H9 (cell line): ENCODE data around the gene ACOT6. TPM values are rescaled to one million over a fixed set of nuclear protein-coding genes. Genes with fewer than 3 reads are reported as not detected.

Source experiments
- DNase-seq: peaks from one replicate; pipeline ENCODE4 v3.0.0-alpha.2; 2017
- H2AFZ ChIP-seq: one replicate; pipeline ENCODE4 v1.6.1; 2013; ENCODE audit warnings: mild to moderate bottlenecking, low read length, control low read depth, moderate library complexity
- H2AK5ac ChIP-seq: 2 replicates; pipeline ENCODE4 v1.6.1; 2013; ENCODE audit warnings: low read length, control low read depth, mixed read lengths; ENCODE audit not compliant: insufficient read length
- H2BK120ac ChIP-seq: one replicate; pipeline ENCODE4 v1.6.1; 2013; ENCODE audit warnings: low read depth, mild to moderate bottlenecking, low read length, control low read depth, inconsistent platforms; ENCODE audit not compliant: poor library complexity, severe bottlenecking
- H2BK12ac ChIP-seq: 2 replicates; pipeline ENCODE4 v1.6.1; 2013; ENCODE audit warnings: low read length, control low read depth, mixed read lengths, low read depth; ENCODE audit not compliant: insufficient read length
- H2BK15ac ChIP-seq: 2 replicates; pipeline ENCODE4 v1.6.1; 2013; ENCODE audit warnings: low read depth, low read length, control low read depth
- H2BK20ac ChIP-seq: one replicate; pipeline ENCODE4 v1.6.1; 2013; ENCODE audit warnings: low read depth, mild to moderate bottlenecking, low read length, control low read depth, inconsistent platforms; ENCODE audit not compliant: poor library complexity, severe bottlenecking
- H2BK5ac ChIP-seq: 2 replicates; pipeline ENCODE4 v1.6.1; 2013; ENCODE audit warnings: low read length, control low read depth, mixed read lengths; ENCODE audit not compliant: insufficient read length
- H3K14ac ChIP-seq: 2 replicates; pipeline ENCODE4 v1.6.1; 2013; ENCODE audit warnings: low read length, control low read depth; ENCODE audit not compliant: insufficient read depth
- H3K18ac ChIP-seq: 2 replicates; pipeline ENCODE4 v1.6.1; 2013; ENCODE audit warnings: low read depth, mild to moderate bottlenecking, mixed read lengths, low read length, control low read depth; ENCODE audit not compliant: insufficient read length
- H3K23ac ChIP-seq: 2 replicates; pipeline ENCODE4 v1.6.1; 2013; ENCODE audit warnings: low read length, control low read depth, mixed read lengths, low read depth; ENCODE audit not compliant: insufficient read length
- H3K23me2 ChIP-seq: 2 replicates; pipeline ENCODE4 v1.6.1; 2013; ENCODE audit warnings: low read depth, mild to moderate bottlenecking, mixed read lengths, low read length, control low read depth; ENCODE audit not compliant: insufficient read length, poor library complexity, severe bottlenecking
- H3K27ac ChIP-seq: 2 replicates; pipeline ENCODE4 v1.5.1; 2013; ENCODE audit warnings: low read length, control low read depth, mixed read lengths, low read depth; ENCODE audit not compliant: insufficient read length
- H3K27me3 ChIP-seq: 2 replicates; pipeline ENCODE4 v1.6.1; 2013; ENCODE audit warnings: low read length, control low read depth, inconsistent platforms; ENCODE audit not compliant: insufficient read depth
- H3K4ac ChIP-seq: 2 replicates; pipeline ENCODE4 v1.6.1; 2013; ENCODE audit warnings: low read depth, mild to moderate bottlenecking, control low read depth, inconsistent platforms, low read length, moderate library complexity
- H3K4me1 ChIP-seq: 2 replicates; pipeline ENCODE4 v1.6.1; 2013; ENCODE audit warnings: low read length, control low read depth, inconsistent platforms; ENCODE audit not compliant: insufficient read depth
- H3K4me2 ChIP-seq: 2 replicates; pipeline ENCODE4 v1.6.1; 2013; ENCODE audit warnings: low read length, control low read depth, mixed read lengths; ENCODE audit not compliant: insufficient read length, insufficient read depth
- H3K56ac ChIP-seq: 2 replicates; pipeline ENCODE4 v1.6.1; 2013; ENCODE audit warnings: low read depth, mild to moderate bottlenecking, mixed read lengths, low read length, control low read depth; ENCODE audit not compliant: insufficient read length
- H3K79me1 ChIP-seq: 2 replicates; pipeline ENCODE4 v1.6.1; 2013; ENCODE audit warnings: low read depth, mild to moderate bottlenecking, moderate library complexity, low read length, control low read depth, inconsistent platforms; ENCODE audit not compliant: insufficient read depth, poor library complexity, severe bottlenecking
- H3K79me2 ChIP-seq: 2 replicates; pipeline ENCODE4 v1.6.1; 2013; ENCODE audit warnings: low read length, control low read depth, inconsistent platforms; ENCODE audit not compliant: insufficient read depth
- H3K9ac ChIP-seq: 2 replicates; pipeline ENCODE4 v1.6.1; 2013; ENCODE audit warnings: low read length, control low read depth, mixed read lengths; ENCODE audit not compliant: insufficient read length; ENCODE audit errors: extremely low read depth
- H3K9me3 ChIP-seq: one replicate; pipeline ENCODE4 v1.6.1; 2013; ENCODE audit warnings: low read depth, low read length, inconsistent platforms; ENCODE audit not compliant: control insufficient read depth
- H3T11ph ChIP-seq: one replicate; pipeline ENCODE4 v1.6.1; 2013; ENCODE audit warnings: mild to moderate bottlenecking, low read length, control low read depth, inconsistent platforms
- H4K20me1 ChIP-seq: one replicate; pipeline ENCODE4 v1.6.1; 2013; ENCODE audit not compliant: control insufficient read depth, insufficient read length, insufficient read depth
- H4K5ac ChIP-seq: 2 replicates; pipeline ENCODE4 v1.6.1; 2013; ENCODE audit warnings: low read depth, mild to moderate bottlenecking, mixed read lengths, low read length, control low read depth; ENCODE audit not compliant: insufficient read length
- H4K8ac ChIP-seq: replicated peaks from 2 replicates; pipeline ENCODE4 v1.6.1; 2013; ENCODE audit warnings: low read length, control low read depth, mixed read lengths, low read depth; ENCODE audit not compliant: insufficient read length
- H4K91ac ChIP-seq: 2 replicates; pipeline ENCODE4 v1.6.1; 2013; ENCODE audit warnings: low read depth, mild to moderate bottlenecking, moderate library complexity, mixed read lengths, low read length, control low read depth; ENCODE audit not compliant: insufficient read length
- H3K27ac Mint-ChIP-seq, 3 experiments: 2 replicates in 2 of 3; 3 replicates in 1 of 3; pipeline ENCODE4 v1.8.0; 2020 to 2021; ENCODE audit warnings: mixed read lengths in 3 of 3, mild to moderate bottlenecking in 1 of 3, moderate library complexity in 1 of 3
- H3K27me3 Mint-ChIP-seq: 2 replicates; pipeline ENCODE4 v1.8.0; 2021; ENCODE audit warnings: low read depth, mild to moderate bottlenecking, moderate library complexity, mixed read lengths
- H3K36me3 Mint-ChIP-seq, 3 experiments: 2 replicates in 2 of 3; 3 replicates in 1 of 3; pipeline ENCODE4 v1.8.0; 2020 to 2021; ENCODE audit warnings: low read depth in 3 of 3, mixed read lengths in 3 of 3; ENCODE audit not compliant: insufficient read depth in 1 of 3
- H3K4me1 Mint-ChIP-seq, 2 experiments: 2 replicates each; pipeline ENCODE4 v1.8.0; 2020; ENCODE audit warnings: mixed read lengths in 2 of 2
- H3K4me3 Mint-ChIP-seq, 2 experiments: 2 replicates in 1 of 2; 3 replicates in 1 of 2; pipeline ENCODE4 v1.8.0; 2020 to 2021; ENCODE audit warnings: mild to moderate bottlenecking in 2 of 2, mixed read lengths in 2 of 2, moderate library complexity in 1 of 2
- H3K9me3 Mint-ChIP-seq, 2 experiments: 2 replicates in 1 of 2; 3 replicates in 1 of 2; pipeline ENCODE4 v1.8.0; 2020; ENCODE audit warnings: mild to moderate bottlenecking in 2 of 2, mixed read lengths in 2 of 2, moderate library complexity in 1 of 2
- CTCF ChIP-seq: fragments of 200-600 bp; sonication (generic); conservative IDR thresholded peaks from 3 replicates; pipeline ENCODE4 v1.8.0; 2021; ENCODE audit warnings: antibody characterized with exemption, mild to moderate bottlenecking
- WGBS: extraction: QIAGEN DNeasy Blood & Tissue Kit; methylation state at CpG from one replicate; pipeline ENCODE4 v1.1.7; 2013; ENCODE audit warnings: missing lambda C conversion rate, low lambda C conversion rate, mixed read lengths; ENCODE audit not compliant: insufficient read length; ENCODE audit errors: extremely low coverage; 5-methylcytosine and 5-hydroxymethylcytosine counted together
- total RNA-seq: library from RNA; stranded (reverse); gene quantifications from 2 replicates; pipeline ENCODE4 v1.2.1, GENCODE V29; 2021

Gene ACOT6
- total RNA-seq, 1 experiment from 2014 or later, result not detected

- Histone ChIP-seq H4K8ac (no peak overlapping the region), H3K23ac (no peak overlapping the region), H3K27me3 (no peaks in the 10 kb centered on the region), H2AFZ (no peak overlapping the region), H3K56ac (no peak overlapping the region), H3K4me2 (no peak overlapping the region), H2BK20ac (no peak overlapping the region), H3K18ac (no peak overlapping the region), H2BK12ac (no peak overlapping the region), H3T11ph (no peak overlapping the region), H3K9ac (no peak overlapping the region), H2BK120ac (no peak overlapping the region), H4K20me1 (no peaks in the 10 kb centered on the region), H3K9me3 (no peaks in the 10 kb centered on the region), H2BK5ac (no peak overlapping the region), H3K79me2 (no peaks in the 10 kb centered on the region), H3K23me2 (peaks cover 7% of the 10 kb centered on the region), H3K79me1 (no peaks in the 10 kb centered on the region), H3K4me1 (peaks cover 3% of the 10 kb centered on the region; the same call in 1 of the 2 replicates), H3K4ac (no peak overlapping the region), H3K14ac (no peak overlapping the region), H2BK15ac (no peak overlapping the region), H4K5ac (no peak overlapping the region), H4K91ac (no peak overlapping the region), H3K27ac (no peak overlapping the region), H2AK5ac (no peak overlapping the region)
- Mint-ChIP-seq H3K27me3 (peaks cover 15% of the 10 kb centered on the region), H3K4me3 (no peak overlapping the region), H3K27ac (no peak overlapping the region), H3K36me3 (peaks cover 10 to 29% (median 27%) of the 10 kb centered on the region in 3 experiments), H3K4me1 (peaks cover 24 to 31% of the 10 kb centered on the region in 2 experiments), H3K9me3 (peaks cover 10 to 13% of the 10 kb centered on the region in 2 experiments)
- no peak for DNase-seq
- TF ChIP-seq CTCF, result no peak
- no CpG with 5 or more reads among the region's 7 CpGs for WGBS
Measured at GRCh38 chr14:73567358-73567757, 45.0 kb upstream of the ACOT6 start.
